Amygdala (tissue), 56 donors: ENCODE measurements around the gene EIF4G1.
A peak's percentile ranks its signal among the peaks of the same experiment; 100 is the strongest.

ENCODE experiments used
- DNase-seq, 56 donors: peaks; one replicate each; lab custom pipeline; 2025; lab: John Stamatoyannopoulos, UW

EIF4G1 gene

GRCh38 chr3:184334470-184335158 lies 20.2 kb downstream of the EIF4G1 start:
- DNase-seq = no peak

GRCh38 chr3:184335291-184335660 lies 20.9 kb downstream of the EIF4G1 start:
- no peak for DNase-seq

- peak; percentile 36 to 94 (median 76) for DNase-seq
These were observed 21.5 kb downstream of the EIF4G1 start for GRCh38 chr3:184335661-184336546.

DNA sequence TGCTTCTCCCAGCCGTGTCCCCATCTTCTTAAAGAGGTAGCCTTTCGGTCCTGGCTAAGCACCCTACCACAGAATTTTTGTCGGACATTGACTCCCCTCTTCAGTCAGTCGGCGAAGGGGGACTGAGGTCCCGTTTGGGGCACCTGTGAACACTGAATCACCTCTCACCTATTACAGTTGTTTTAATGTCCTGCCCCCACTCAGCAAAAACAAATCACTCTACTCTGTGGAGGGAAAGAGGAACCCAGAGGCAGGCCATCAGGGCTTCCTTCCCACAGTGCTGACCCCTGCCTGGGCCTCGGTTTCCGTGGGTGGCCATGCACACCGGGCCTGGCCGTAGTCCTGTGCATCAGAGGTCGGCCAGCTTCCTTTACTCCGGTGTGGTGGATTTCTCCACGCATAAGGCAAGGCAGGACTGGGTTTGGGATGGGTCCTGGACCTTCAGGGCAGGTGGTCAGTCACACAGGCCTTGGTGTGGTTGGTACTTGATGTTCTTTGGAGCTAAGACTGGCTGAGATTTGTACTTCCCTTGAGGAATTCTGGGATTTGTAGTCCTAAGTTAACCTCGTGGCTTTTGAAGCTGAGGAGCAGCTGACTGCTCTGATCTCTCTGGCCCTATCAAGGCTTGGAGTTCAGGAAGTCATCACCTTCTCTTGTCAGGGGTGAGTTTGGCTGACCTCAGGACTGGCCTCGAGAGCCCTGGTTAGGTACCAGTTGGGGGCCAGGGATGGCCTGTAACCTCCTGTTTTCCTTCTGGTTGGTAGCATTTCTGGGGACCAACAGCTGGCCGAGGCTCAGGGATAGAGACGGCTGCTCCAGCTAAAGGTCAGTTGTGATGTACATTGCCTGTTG lies 22.4 kb downstream of the EIF4G1 start:
- DNase-seq = peak in 28 of 56 donors; percentile 27 to 77 (median 54)

- DNase-seq = peak in 49 of 56 donors; percentile 23 to 86 (median 60)
These were observed 23.0 kb downstream of the EIF4G1 start, which contains the start of gene FAM131A for GRCh38 chr3:184337399-184337714. FAM131A (plus strand) TSS chr3:184337600; CDS start chr3:184337631, 31 bp downstream.

DNA sequence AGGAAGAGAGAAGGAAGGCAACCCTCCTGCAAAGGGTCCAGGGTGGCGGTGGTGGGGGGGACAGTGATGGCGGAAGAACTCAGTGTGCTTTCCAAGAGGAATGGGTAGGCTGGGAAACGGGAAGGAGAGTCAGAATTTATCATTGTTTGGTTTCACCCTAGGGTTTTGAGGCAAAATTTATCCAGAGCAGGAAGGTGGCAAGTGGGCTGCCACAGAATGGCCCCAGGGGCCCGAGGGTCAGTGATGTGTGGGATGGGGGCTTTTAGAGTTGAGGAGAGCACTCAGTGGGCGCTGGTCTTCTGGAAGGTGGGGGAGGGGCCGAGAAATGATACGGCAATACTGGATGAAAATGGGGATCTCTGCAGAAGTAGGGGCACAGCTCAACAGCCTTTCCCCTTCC lies 23.6 kb downstream of the EIF4G1 start:
- no peak for DNase-seq

- DNase-seq = peak in 54 of 56 donors; percentile 34 to 93 (median 78)
These were observed 24.1 kb downstream of the EIF4G1 start for GRCh38 chr3:184338511-184338945.

- no peak for DNase-seq
These were observed 24.6 kb downstream of the EIF4G1 start for GRCh38 chr3:184339001-184339400.

- peak in 1 of 56 donors; percentile 27 for DNase-seq
These were observed 25.2 kb downstream of the EIF4G1 start for GRCh38 chr3:184339451-184340135.

DNA sequence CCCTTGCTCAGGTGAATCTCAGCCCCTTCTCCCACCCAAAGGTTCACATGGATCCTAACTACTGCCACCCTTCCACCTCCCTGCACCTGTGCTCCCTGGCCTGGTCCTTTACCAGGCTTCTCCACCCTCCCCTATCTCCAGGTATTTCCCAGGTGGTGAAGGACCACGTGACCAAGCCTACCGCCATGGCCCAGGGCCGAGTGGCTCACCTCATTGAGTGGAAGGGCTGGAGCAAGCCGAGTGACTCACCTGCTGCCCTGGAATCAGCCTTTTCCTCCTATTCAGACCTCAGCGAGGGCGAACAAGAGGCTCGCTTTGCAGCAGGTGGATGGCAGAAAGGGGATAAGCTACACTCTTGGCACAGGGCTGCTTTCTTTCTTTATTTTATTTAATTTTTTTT lies 27.5 kb downstream of the EIF4G1 start:
- no peak for DNase-seq

DNA sequence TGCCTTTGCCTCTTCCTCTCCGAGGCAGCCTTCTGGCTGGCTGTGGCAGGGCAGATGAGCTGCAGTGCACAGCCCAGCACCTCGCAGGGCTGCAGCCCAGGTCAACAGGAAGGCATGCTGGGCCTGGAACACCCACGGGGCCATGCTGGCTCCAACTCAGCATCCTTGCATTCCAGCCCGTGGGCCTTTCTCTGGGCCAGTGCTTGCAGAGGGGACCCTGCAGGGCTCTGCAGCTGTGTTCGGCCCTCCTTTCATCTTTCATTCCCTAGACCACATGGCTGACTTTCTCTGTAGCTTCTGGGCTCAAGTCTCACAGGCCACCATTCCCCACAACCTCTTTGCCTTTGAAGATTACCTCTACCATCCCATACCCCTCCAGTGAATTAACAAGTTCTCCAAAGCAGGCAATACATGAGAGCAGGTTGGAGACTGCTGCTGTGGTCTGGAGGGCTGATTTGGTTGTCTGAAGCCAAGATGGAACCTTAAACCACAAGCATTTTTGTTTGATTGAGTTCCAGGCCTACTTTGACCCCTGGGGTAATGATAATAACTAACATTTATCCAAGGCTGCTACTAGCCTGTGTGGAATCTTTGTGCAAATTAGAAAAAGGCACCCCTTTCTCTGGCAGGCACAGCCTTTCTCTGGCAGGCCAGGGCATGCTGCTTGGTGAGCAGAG lies 28.9 kb downstream of the EIF4G1 start:
- no peak for DNase-seq

- peak in 3 of 56 donors; percentile 27 to 50 (median 35) for DNase-seq
These were observed 30.3 kb downstream of the EIF4G1 start for GRCh38 chr3:184344579-184345316.

DNA sequence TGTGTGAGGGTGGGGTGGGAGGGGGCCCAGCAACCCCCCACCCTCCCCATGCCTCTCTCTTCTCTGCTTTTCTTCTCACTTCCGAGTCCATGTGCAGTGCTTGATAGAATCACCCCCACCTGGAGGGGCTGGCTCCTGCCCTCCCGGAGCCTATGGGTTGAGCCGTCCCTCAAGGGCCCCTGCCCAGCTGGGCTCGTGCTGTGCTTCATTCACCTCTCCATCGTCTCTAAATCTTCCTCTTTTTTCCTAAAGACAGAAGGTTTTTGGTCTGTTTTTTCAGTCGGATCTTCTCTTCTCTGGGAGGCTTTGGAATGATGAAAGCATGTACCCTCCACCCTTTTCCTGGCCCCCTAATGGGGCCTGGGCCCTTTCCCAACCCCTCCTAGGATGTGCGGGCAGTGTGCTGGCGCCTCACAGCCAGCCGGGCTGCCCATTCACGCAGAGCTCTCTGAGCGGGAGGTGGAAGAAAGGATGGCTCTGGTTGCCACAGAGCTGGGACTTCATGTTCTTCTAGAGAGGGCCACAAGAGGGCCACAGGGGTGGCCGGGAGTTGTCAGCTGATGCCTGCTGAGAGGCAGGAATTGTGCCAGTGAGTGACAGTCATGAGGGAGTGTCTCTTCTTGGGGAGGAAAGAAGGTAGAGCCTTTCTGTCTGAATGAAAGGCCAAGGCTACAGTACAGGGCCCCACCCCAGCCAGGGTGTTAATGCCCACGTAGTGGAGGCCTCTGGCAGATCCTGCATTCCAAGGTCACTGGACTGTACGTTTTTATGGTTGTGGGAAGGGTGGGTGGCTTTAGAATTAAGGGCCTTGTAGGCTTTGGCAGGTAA lies 31.1 kb downstream of the EIF4G1 start:
- peak in 54 of 56 donors; percentile 17 to 93 (median 80) for DNase-seq

DNA sequence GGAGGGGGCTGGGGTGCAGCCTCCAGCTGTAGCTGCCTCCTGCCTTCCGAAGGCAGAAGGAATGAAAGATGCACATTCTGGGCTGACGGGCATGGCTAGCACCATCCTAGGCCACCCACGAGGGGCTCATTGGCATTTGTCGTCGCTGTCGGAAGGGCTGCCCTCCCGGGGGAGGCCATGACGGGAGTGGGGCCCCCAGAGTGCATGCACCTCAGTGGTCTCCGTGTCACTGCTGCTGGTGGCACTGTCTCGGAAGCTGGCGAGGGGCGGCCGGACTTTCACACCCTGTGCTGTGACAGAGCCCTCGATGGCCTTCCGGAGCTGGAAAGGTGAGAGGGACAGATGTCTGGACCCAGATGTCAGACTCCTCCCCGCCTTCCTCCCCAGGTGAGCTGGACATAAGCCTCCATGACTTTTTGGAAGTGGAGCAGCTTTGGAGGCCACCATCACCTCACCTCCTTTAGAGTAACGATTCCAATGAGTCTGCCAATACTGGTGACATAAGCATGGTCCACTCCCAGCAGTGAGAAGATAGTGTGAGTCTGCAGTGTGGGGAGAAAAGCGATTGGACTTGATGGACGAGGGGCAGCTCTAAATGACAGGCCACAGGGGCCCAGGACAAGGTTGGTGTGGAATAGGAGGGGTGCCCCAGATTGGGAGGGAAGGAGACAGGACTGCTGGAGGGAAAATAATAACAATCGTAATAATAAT lies 32.2 kb downstream of the EIF4G1 start:
- no peak for DNase-seq

DNA sequence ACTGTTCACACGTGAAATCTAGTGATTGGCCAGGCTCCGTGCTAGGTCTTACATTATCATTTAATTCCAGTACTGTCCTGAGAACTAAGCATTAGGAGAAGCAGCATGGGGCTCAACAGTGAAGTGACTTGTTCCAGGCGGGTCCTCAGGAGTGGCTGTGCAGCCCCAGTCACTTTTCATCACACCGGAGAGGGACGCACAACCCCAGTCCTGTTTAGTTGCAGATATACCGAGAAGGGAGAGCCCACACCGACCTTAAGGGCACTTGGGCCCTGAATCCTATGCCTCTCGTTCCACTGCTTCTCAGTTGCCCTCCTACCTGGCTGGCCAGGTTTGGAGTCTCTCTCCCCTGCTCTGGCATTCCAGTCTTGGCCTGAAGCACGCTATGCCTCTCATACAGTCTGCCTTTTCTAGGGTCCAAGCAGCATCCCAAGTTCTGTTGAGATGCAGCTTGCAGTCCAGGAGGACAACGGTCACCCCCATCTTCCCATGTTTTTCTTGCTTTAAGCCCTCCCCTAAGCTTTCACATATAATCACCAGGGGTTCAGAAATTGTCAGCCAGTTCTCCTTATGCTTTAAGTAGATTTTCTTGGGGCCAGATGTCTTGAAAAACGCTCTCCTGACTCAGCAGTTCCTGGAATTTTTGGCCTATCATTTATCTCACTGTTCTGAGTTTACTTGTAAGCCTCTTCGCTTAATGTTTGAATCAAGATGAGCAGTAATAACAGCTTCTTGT lies 33.1 kb downstream of the EIF4G1 start:
- no peak for DNase-seq

DNA sequence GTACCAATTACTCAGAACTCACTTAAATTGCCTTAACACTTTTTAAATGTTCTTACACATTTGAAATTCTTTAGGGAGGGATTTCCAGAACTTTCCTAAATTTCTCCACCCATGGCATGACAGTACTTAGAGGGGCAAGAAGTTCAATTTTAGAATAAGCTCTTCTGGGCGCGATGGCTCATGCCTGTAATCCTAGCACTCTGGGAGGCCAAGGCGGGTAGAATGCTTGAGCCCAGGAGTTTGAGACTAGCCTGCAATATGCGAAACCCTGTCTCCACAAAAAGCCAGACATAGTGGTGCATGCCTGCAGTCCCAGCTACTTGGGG lies 33.6 kb downstream of the EIF4G1 start:
- DNase-seq = no peak
